ENCODE measurements around the gene AHCTF1.

DNA sequence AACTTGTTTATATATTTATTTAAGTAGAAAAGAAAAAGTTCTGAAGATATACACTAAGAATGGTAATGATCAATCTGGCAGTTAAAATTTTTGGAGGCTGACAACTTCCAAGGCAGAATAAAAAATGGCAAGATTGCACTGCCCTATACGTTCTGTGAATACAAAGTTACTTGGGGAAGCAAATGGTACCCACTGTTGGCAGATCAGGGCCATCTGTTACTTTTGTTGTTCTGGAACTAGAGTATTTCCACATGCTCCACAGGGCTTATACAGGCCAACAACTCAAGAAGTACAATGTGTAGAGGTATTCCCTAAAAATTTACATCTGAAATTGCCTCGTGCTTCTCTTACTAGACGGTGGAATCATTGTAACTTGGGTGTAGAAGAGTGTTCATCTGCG is 53.2 kb downstream of the AHCTF1 start:
- TF ChIP-seq EZH2 (IDR thresholded peaks at IDR 0.05; ENCODE audit: borderline replicate concordance, low read depth, low read length, severe bottlenecking) (no peak), POLR2AphosphoS5 (IDR thresholded peaks at IDR 0.05; ENCODE audit: insufficient read depth, low read depth, low read length) (no peak)
- TF ChIP-seq, protein P1, sequence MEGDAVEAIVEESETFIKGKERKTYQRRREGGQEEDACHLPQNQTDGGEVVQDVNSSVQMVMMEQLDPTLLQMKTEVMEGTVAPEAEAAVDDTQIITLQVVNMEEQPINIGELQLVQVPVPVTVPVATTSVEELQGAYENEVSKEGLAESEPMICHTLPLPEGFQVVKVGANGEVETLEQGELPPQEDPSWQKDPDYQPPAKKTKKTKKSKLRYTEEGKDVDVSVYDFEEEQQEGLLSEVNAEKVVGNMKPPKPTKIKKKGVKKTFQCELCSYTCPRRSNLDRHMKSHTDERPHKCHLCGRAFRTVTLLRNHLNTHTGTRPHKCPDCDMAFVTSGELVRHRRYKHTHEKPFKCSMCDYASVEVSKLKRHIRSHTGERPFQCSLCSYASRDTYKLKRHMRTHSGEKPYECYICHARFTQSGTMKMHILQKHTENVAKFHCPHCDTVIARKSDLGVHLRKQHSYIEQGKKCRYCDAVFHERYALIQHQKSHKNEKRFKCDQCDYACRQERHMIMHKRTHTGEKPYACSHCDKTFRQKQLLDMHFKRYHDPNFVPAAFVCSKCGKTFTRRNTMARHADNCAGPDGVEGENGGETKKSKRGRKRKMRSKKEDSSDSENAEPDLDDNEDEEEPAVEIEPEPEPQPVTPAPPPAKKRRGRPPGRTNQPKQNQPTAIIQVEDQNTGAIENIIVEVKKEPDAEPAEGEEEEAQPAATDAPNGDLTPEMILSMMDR (IDR thresholded peaks at IDR 0.05; ENCODE audit: extremely low read depth in 1 of 2, insufficient read depth in 1 of 2, low read depth in 1 of 2, low read length in 2 of 2) = no peak

Data from endothelial cell of umbilical vein (primary cell).